ENCODE measurements around the gene MAML3.
A peak's percentile ranks its signal among the peaks of the same experiment; 100 is the strongest.

DNA sequence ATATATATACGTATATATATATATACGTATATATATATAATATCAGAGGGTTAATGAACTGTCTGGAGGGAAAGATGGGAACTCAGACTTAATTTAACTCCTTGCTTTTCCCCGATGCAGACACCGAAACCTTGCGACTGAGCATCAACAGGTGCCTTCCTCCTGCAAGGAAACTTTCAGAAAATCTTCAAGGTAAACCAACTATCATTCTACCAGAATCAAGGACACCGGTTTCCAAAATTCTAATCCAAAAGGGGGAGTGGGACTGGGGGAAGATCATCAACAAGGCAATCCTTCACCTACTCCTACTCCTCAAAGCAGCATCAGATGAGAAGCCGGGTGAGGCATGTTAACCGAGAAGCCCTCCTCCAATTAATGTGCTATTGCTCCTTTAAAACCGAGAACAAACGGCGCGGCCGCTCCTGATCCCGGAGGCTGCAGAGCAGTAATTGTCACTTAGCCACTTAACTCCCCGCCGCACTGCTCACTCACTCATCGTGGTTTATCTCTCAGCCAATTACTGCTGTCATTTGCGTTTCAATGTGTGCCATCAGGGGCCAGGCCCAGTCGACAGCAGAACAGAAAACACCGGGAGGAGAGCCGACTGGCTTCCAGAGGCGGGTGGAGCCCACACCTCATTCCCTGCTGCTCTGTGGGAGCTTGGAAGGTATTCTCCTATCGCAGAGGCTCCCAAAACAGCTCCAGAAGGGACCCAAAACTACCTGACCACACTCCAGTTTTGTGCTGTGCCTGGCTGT, 61.7 kb downstream of the MAML3 start:
- no peak for TF ChIP-seq GATA3 (IDR thresholded peaks at IDR 0.05; ENCODE audit: low read depth, low read length)
- peak; percentile 77 for TF ChIP-seq GATA2 (IDR thresholded peaks at IDR 0.05; ENCODE audit: low read depth, low read length)
